SU-DHL-6 (cell line): ENCODE data around the gene PBXIP1.
A peak's percentile ranks its signal among the peaks of the same experiment; 100 is the strongest.

Source experiments
- H2AFZ ChIP-seq: fragments of 200-600 bp; sonication (generic); 2 replicates; pipeline ENCODE4 v1.6.1; 2014; ENCODE audit warnings: low read depth, mild to moderate bottlenecking, moderate library complexity, mixed read lengths, antibody characterized with exemption, low read length; ENCODE audit not compliant: severe bottlenecking
- H3F3A ChIP-seq: fragments of 200-600 bp; shearing (Covaris generic); 2 replicates; pipeline ENCODE4 v1.6.0; 2016; ENCODE audit warnings: antibody characterized with exemption, mild to moderate bottlenecking; ENCODE audit not compliant: insufficient read depth
- H3K27ac ChIP-seq: fragments of 200-600 bp; sonication (generic); 2 replicates; pipeline ENCODE4 v1.5.1; 2016; ENCODE audit warnings: low read depth, mild to moderate bottlenecking, low read length, moderate library complexity, mixed read lengths
- H3K27me3 ChIP-seq: fragments of 200-600 bp; sonication (generic), shearing (Covaris generic); 2 replicates; pipeline ENCODE4 v1.6.0; 2014; ENCODE audit warnings: mild to moderate bottlenecking, low read length
- H3K36me3 ChIP-seq: fragments of 200-600 bp; sonication (generic); 2 replicates; pipeline ENCODE4 v1.6.1; 2014; ENCODE audit warnings: mild to moderate bottlenecking, low read length, mixed read lengths
- H3K4me2 ChIP-seq: fragments of 300-600, 200-600 bp; shearing (Covaris generic), sonication (generic); 2 replicates; pipeline ENCODE4 v1.6.0; 2014; ENCODE audit warnings: low read length, low read depth, mild to moderate bottlenecking; ENCODE audit not compliant: poor library complexity, severe bottlenecking
- H3K4me3 ChIP-seq: fragments of 200-600 bp; sonication (generic); 2 replicates; pipeline ENCODE4 v1.5.1; 2014; ENCODE audit warnings: antibody characterized with exemption, low read length, mild to moderate bottlenecking, mixed read lengths; ENCODE audit not compliant: insufficient read depth, poor library complexity, severe bottlenecking
- H3K79me2 ChIP-seq: fragments of 200-600 bp; sonication (generic); 2 replicates; pipeline ENCODE4 v1.6.1; 2014; ENCODE audit warnings: mild to moderate bottlenecking, low read length, moderate library complexity; ENCODE audit not compliant: insufficient read depth
- H3K9ac ChIP-seq: fragments of 200-600 bp; sonication (generic); 2 replicates; pipeline ENCODE4 v1.7.0; 2014; ENCODE audit warnings: mild to moderate bottlenecking, low read length
- H3K9me2 ChIP-seq: fragments of 200-600 bp; sonication (generic); replicated peaks from 2 replicates; pipeline ENCODE4 v1.6.1; 2014; ENCODE audit warnings: low read length; ENCODE audit not compliant: insufficient read depth
- H3K9me3 ChIP-seq: fragments of 200-600 bp; sonication (generic); 2 replicates; pipeline ENCODE4 v1.6.1; 2014; ENCODE audit warnings: low read length, mixed read lengths; ENCODE audit not compliant: insufficient read depth
- H4K20me1 ChIP-seq: fragments of 200-600 bp; sonication (generic); 2 replicates; pipeline ENCODE4 v1.6.1; 2014; ENCODE audit warnings: low read depth, mild to moderate bottlenecking, antibody characterized with exemption, low read length, moderate library complexity, mixed read lengths
- CTCF ChIP-seq: fragments of 200-600 bp; sonication (generic); IDR thresholded peaks from one replicate; pipeline ENCODE4 v1.5.1; 2017; ENCODE audit warnings: antibody characterized with exemption, mild to moderate bottlenecking, low read length, moderate library complexity; ENCODE audit not compliant: insufficient read depth, poor library complexity, severe bottlenecking
- EZH2phosphoT487 ChIP-seq: fragments of 200-600 bp; sonication (generic), shearing (Covaris generic); conservative IDR thresholded peaks from 2 replicates; pipeline ENCODE4 v1.6.1; 2018; ENCODE audit warnings: mild to moderate bottlenecking, antibody characterized with exemption, low read length, moderate library complexity, mixed read lengths

PBXIP1 gene

DNA sequence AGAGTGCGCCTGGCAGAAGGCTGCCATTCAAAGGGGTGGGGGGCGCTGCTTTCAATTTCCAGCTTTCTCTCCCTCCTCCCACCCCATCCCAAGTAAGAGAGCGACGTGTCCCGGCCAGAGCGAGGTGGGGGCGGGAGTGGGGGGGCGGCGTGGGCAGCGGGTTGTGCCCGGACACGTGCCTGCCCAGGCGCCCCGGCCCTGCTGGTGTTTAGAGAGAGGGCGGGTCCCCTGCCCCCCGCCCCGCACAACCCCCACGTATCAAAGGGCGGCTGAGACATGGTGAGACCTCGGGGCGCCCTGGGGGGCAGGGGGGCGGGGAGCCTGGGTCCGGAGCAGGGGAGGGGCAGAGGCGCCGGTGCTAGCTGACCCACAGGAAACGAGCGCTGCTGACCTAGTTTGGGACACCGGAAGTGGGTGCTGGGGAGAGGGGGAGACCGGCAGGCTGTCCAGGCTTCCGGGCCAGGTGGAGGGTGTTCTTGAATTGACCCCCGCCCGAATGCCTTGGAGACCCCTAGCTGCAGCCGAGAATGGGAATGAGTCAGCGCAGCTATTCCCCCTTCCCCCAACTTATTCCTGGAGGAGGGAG lies 48.0 kb upstream of the PBXIP1 start:
- Histone ChIP-seq H2AFZ (no peak overlapping the region), H3K4me3 (no peak overlapping the region), H3K4me2 (peak overlapping the region; percentile 35), H3K27me3 (no peaks in the 10 kb centered on the region), H3K79me2 (no peaks in the 10 kb centered on the region), H3F3A (peaks cover 10% of the 10 kb centered on the region; the same call in 1 of the 2 replicates), H3K27ac (no peak overlapping the region), H3K36me3 (no peaks in the 10 kb centered on the region), H3K9me2 (no peaks in the 10 kb centered on the region), H3K9ac (no peak overlapping the region), H4K20me1 (no peaks in the 10 kb centered on the region), H3K9me3 (no peaks in the 10 kb centered on the region)
- TF ChIP-seq CTCF (no peak), EZH2phosphoT487 (no peak)

DNA sequence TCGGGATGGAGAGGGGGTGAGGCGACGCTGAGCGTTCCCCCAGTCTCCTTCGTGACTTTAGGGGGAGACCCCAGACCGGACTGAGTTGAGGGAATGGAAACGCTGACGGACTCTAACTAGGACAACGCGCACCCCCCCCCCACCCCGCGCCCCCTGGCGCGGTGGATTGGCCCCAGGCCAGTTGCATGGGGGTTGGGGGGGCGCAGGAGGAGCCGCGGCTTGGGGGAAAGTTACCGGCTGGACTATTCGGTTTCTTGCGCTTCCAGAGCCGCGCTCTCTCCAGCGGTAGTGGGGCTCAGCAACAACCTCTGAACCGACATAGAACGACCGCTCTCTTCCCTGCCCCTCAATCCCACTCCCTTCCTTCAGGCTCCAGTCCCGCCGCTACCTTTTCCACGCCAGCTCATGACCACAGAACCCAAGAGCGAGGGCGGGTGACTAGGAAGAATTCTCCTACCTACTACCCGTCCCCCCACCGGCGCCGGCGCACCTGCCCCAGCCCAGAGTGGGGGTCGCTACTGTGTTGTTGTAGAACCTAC lies 47.4 kb upstream of the PBXIP1 start:
- no peaks in the 10 kb centered on the region for H3K9me3 ChIP-seq
- H4K20me1 ChIP-seq = no peaks in the 10 kb centered on the region
- no peak overlapping the region for H3K9ac ChIP-seq
- H3F3A ChIP-seq = peaks cover 11% of the 10 kb centered on the region; the same call in 1 of the 2 replicates
- H3K4me2 ChIP-seq = peak overlapping the region; percentile 35
- no peak for TF ChIP-seq EZH2phosphoT487
- no peak for TF ChIP-seq CTCF
- no peak overlapping the region for H2AFZ ChIP-seq
- no peak overlapping the region for H3K27ac ChIP-seq
- no peaks in the 10 kb centered on the region for H3K79me2 ChIP-seq
- no peaks in the 10 kb centered on the region for H3K27me3 ChIP-seq
- no peaks in the 10 kb centered on the region for H3K36me3 ChIP-seq
- H3K9me2 ChIP-seq = no peaks in the 10 kb centered on the region
- H3K4me3 ChIP-seq = no peak overlapping the region

DNA sequence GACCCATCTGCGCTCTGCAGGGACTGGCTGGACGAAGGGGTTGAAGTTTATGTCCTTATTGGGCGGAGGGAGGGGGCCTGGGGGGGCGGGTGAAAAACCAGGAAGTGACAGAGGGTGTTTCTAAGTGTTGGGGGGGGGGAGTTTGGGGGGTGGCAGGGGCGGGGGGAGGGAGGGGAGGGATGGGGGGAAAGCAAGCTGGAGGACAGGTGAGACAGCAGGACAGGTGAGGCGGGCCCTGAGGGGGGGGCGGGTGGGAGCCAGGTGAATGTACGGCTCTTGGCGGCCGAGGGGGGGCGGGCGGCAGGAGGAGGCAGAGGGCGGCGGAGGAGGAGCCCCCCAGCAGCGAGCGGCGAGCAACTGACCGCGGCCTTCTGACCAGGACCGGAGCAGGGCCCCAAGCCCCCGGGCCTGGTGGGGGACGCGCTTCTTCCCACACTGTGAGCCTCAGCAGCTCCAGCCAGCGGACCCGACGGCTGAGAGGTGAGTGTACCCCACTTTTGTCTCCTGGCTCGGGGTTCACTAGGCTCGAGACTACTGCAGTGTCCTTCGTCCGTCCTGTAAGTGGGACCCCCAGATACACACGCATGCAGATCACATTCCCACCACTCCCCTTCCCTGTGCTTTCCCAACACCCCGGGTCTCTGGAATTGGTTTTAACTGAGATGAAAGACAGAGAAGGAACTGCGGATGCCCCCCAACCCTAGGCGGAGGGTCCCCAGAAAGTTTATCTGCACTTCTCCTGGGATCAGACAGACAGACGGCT lies 46.7 kb upstream of the PBXIP1 start, which contains the start of gene ZBTB7B:
TSS of gene ZBTB7B (plus strand) at position 339 of the 763 bp plus-strand sequence. CDS start 11,859 bp downstream, outside the sequence.
- peak within 1 kb of the TSS; percentile 69 for H3K4me2 ChIP-seq
- no peak within 1 kb of the TSS for H2AFZ ChIP-seq
- 0 out of 2 replicates have a peak, but pooled peaks have one; percentile 67 for TF ChIP-seq EZH2phosphoT487
- TF ChIP-seq CTCF = no peak
- peak within 1 kb of the TSS; percentile 50 for H3K4me3 ChIP-seq
- H3K27ac ChIP-seq = no peak within 1 kb of the TSS
- H3F3A ChIP-seq = peaks cover 11% of the 10 kb centered on the region; the same call in 1 of the 2 replicates
- H3K9me3 ChIP-seq = no peaks in the 10 kb centered on the region
- peak within 1 kb of the TSS; percentile 38 for H3K9ac ChIP-seq
- no peaks in the 10 kb centered on the region for H3K9me2 ChIP-seq
- H4K20me1 ChIP-seq = no peaks in the 10 kb centered on the region
- H3K27me3 ChIP-seq = no peaks in the 10 kb centered on the region
- H3K36me3 ChIP-seq = no peaks in the 10 kb centered on the region
- H3K79me2 ChIP-seq = no peaks in the 10 kb centered on the region
